ENCODE results near the gene MTO1. TPM values are rescaled to one million over a fixed set of nuclear protein-coding genes. Genes with fewer than 3 reads are reported as not detected.

Gene MTO1
- total RNA-seq, 2 donors from 2014 or later: 14.2 to 25.3 TPM

GRCh38 chr6:73523434-73524123, 62.0 kb downstream of the MTO1 start:
- H3K27ac ChIP-seq: peak overlapping the region; percentile 98 to 100
- no peaks in the 10 kb centered on the region for H3K9me3 ChIP-seq
- DNase-seq (ENCODE audit: low spot score) (no peak), ATAC-seq (ENCODE audit: insufficient number of reproducible peaks, low FRiP score, low read depth) (no peak)
- H3K4me3 ChIP-seq: peak overlapping the region; percentile 80
- no peaks in the 10 kb centered on the region for H3K36me3 ChIP-seq
- no peaks in the 10 kb centered on the region for H3K27me3 ChIP-seq (replicated peaks; ENCODE audit: insufficient read depth)
- TF ChIP-seq CTCF (IDR thresholded peaks at IDR 0.05): no peak
- peaks cover 18 to 35% of the 10 kb centered on the region in 2 donors for H3K4me1 ChIP-seq (ENCODE audit: control insufficient read depth in 1 of 2, low read depth in 2 of 2)

- no peak for DNase-seq (ENCODE audit: low spot score)
- TF ChIP-seq CTCF (IDR thresholded peaks at IDR 0.05): no peak
- H3K27me3 ChIP-seq (replicated peaks; ENCODE audit: insufficient read depth): no peaks in the 10 kb centered on the region
- H3K4me3 ChIP-seq: no peak overlapping the region
- peaks cover 11 to 25% of the 10 kb centered on the region in 2 donors for H3K4me1 ChIP-seq (ENCODE audit: control insufficient read depth in 1 of 2, low read depth in 2 of 2)
- no peaks in the 10 kb centered on the region for H3K9me3 ChIP-seq
- H3K27ac ChIP-seq: no peak overlapping the region
- ATAC-seq (ENCODE audit: insufficient number of reproducible peaks, low FRiP score, low read depth): no peak
- no peaks in the 10 kb centered on the region for H3K36me3 ChIP-seq
These were observed 64.2 kb downstream of the MTO1 start for GRCh38 chr6:73525546-73526330.

DNA sequence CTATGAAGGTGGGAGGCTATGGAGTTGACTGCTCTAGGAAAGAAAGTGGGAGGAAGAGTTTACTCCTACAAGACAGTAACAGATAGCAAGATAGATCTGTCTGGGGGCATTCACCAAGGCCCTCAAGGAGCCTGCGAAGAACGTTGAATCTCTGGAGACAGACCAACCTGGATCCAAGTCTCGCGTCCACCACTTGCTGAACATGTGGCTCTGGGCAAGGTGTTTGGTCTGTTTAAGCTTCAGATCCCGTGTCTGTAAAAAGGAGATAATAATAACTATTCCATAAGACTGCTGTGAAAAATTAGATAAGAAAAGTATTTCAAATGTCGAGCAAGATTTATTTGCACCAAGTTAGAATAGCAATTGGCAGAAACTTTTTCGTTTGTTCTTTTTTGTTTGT, 67.4 kb downstream of the MTO1 start:
- Histone ChIP-seq H3K36me3 (no peaks in the 10 kb centered on the region), H3K27me3 (replicated peaks; ENCODE audit: insufficient read depth) (no peaks in the 10 kb centered on the region), H3K4me1 (ENCODE audit: control insufficient read depth in 1 of 2, low read depth in 2 of 2) (peaks cover 0 to 5% of the 10 kb centered on the region in 2 donors), H3K27ac (no peak overlapping the region), H3K4me3 (no peak overlapping the region), H3K9me3 (no peaks in the 10 kb centered on the region)
- ATAC-seq (ENCODE audit: insufficient number of reproducible peaks, low FRiP score, low read depth): no peak
- no peak for DNase-seq (ENCODE audit: low spot score)
- no peak for TF ChIP-seq CTCF (IDR thresholded peaks at IDR 0.05)

GRCh38 chr6:73532293-73532692, 70.8 kb downstream of the MTO1 start:
- DNase-seq (ENCODE audit: low spot score) (no peak), ATAC-seq (ENCODE audit: insufficient number of reproducible peaks, low FRiP score, low read depth) (no peak)
- Histone ChIP-seq H3K4me1 (ENCODE audit: control insufficient read depth in 1 of 2, low read depth in 2 of 2) (no peaks in the 10 kb centered on the region), H3K27ac (no peak overlapping the region), H3K27me3 (replicated peaks; ENCODE audit: insufficient read depth) (no peaks in the 10 kb centered on the region), H3K36me3 (no peaks in the 10 kb centered on the region), H3K9me3 (no peaks in the 10 kb centered on the region), H3K4me3 (no peak overlapping the region)
- TF ChIP-seq CTCF (IDR thresholded peaks at IDR 0.05): no peak

GRCh38 chr6:73534628-73535027, 73.1 kb downstream of the MTO1 start:
- Histone ChIP-seq H3K9me3 (no peaks in the 10 kb centered on the region), H3K27me3 (replicated peaks; ENCODE audit: insufficient read depth) (no peaks in the 10 kb centered on the region), H3K27ac (no peak overlapping the region), H3K36me3 (no peaks in the 10 kb centered on the region), H3K4me1 (ENCODE audit: control insufficient read depth in 1 of 2, low read depth in 2 of 2) (no peaks in the 10 kb centered on the region), H3K4me3 (no peak overlapping the region)
- DNase-seq (ENCODE audit: low spot score) (no peak), ATAC-seq (ENCODE audit: insufficient number of reproducible peaks, low FRiP score, low read depth) (no peak)
- no peak for TF ChIP-seq CTCF (IDR thresholded peaks at IDR 0.05)
